Endometrium (tissue), 2 donors: ENCODE data around the gene RCSD1.

ENCODE experiments used
- FAIRE-seq: peaks from 2 replicates; lab custom pipeline; 2012; peaks lifted over from hg19 to GRCh38; lab: Jason Lieb, UNC
- donor health status: control.
- donor health status: control.

RCSD1 gene

GRCh38 chr1:167666416-167666815 is 36.4 kb downstream of the RCSD1 start:
- FAIRE-seq: no peak

- FAIRE-seq: no peak
Observed at GRCh38 chr1:167667536-167667935, 37.5 kb downstream of the RCSD1 start.

GRCh38 chr1:167668108-167668507 is 38.1 kb downstream of the RCSD1 start:
- FAIRE-seq: no peak

GRCh38 chr1:167669209-167670124 is 39.4 kb downstream of the RCSD1 start:
- no peak for FAIRE-seq

- no peak for FAIRE-seq
Observed at GRCh38 chr1:167670563-167670962, 40.5 kb downstream of the RCSD1 start.

- no peak for FAIRE-seq
Observed at GRCh38 chr1:167671727-167672511, 41.9 kb downstream of the RCSD1 start.

GRCh38 chr1:167672831-167673230 is 42.8 kb downstream of the RCSD1 start:
- no peak for FAIRE-seq

- no peak for FAIRE-seq
Observed at GRCh38 chr1:167673265-167673664, 43.2 kb downstream of the RCSD1 start.

- no peak for FAIRE-seq
Observed at GRCh38 chr1:167674156-167674555, 44.1 kb downstream of the RCSD1 start.

GRCh38 chr1:167675440-167675839 is 45.4 kb downstream of the RCSD1 start:
- no peak for FAIRE-seq

- no peak for FAIRE-seq
Observed at GRCh38 chr1:167676205-167676915, 46.3 kb downstream of the RCSD1 start.

- FAIRE-seq: no peak
Observed at GRCh38 chr1:167676916-167677848, 47.1 kb downstream of the RCSD1 start.

GRCh38 chr1:167678422-167678821 is 48.4 kb downstream of the RCSD1 start:
- no peak for FAIRE-seq

- FAIRE-seq: no peak
Observed at GRCh38 chr1:167678838-167679237, 48.8 kb downstream of the RCSD1 start.

- FAIRE-seq: no peak
Observed at GRCh38 chr1:167679714-167680113, 49.7 kb downstream of the RCSD1 start.

- FAIRE-seq: no peak
Observed at GRCh38 chr1:167681024-167681423, 51.0 kb downstream of the RCSD1 start.

- no peak for FAIRE-seq
Observed at GRCh38 chr1:167681451-167682098, 51.5 kb downstream of the RCSD1 start.

- FAIRE-seq: no peak
Observed at GRCh38 chr1:167683226-167683625, 53.2 kb downstream of the RCSD1 start.

- FAIRE-seq: no peak
Observed at GRCh38 chr1:167683641-167684502, 53.8 kb downstream of the RCSD1 start.

GRCh38 chr1:167685844-167686243 is 55.8 kb downstream of the RCSD1 start:
- FAIRE-seq: no peak
